GM18909 (cell line): ENCODE measurements around the gene CCDC171.

Source experiments
- ATAC-seq: cut with Tn5 transposase; IDR thresholded peaks from one replicate; pipeline ENCODE4 v1.9.1; 2021; ENCODE audit warnings: mild to moderate bottlenecking; ENCODE audit not compliant: unreplicated experiment, poor library complexity

The CCDC171 gene

GRCh38 chr9:15846611-15847010, 293.8 kb downstream of the CCDC171 start:
- ATAC-seq: no peak

GRCh38 chr9:15849871-15850270, 297.0 kb downstream of the CCDC171 start:
- ATAC-seq: no peak

GRCh38 chr9:15851766-15852165, 298.9 kb downstream of the CCDC171 start:
- no peak for ATAC-seq

GRCh38 chr9:15856591-15856990, 303.7 kb downstream of the CCDC171 start:
- no peak for ATAC-seq

- no peak for ATAC-seq
Measured at GRCh38 chr9:15867334-15867733, 314.5 kb downstream of the CCDC171 start.

GRCh38 chr9:15867988-15868387, 315.1 kb downstream of the CCDC171 start:
- ATAC-seq: no peak

- peak; percentile 54 for ATAC-seq
Measured at GRCh38 chr9:15873573-15874177, 320.8 kb downstream of the CCDC171 start.

- ATAC-seq: no peak
Measured at GRCh38 chr9:15882328-15882727, 329.5 kb downstream of the CCDC171 start.

- no peak for ATAC-seq
Measured at GRCh38 chr9:15882883-15883282, 330.0 kb downstream of the CCDC171 start.

GRCh38 chr9:15885464-15885863, 332.6 kb downstream of the CCDC171 start:
- ATAC-seq: no peak

- ATAC-seq: no peak
Measured at GRCh38 chr9:15889555-15889954, 336.7 kb downstream of the CCDC171 start.

- ATAC-seq: no peak
Measured at GRCh38 chr9:15901572-15901971, 348.7 kb downstream of the CCDC171 start.

GRCh38 chr9:15909297-15909696, 356.5 kb downstream of the CCDC171 start:
- ATAC-seq: no peak

- no peak for ATAC-seq
Measured at GRCh38 chr9:15915711-15916110, 362.9 kb downstream of the CCDC171 start.

GRCh38 chr9:15927161-15927560, 374.3 kb downstream of the CCDC171 start:
- no peak for ATAC-seq

GRCh38 chr9:15935661-15936305, 382.9 kb downstream of the CCDC171 start:
- no peak for ATAC-seq

GRCh38 chr9:15936306-15936921, 383.6 kb downstream of the CCDC171 start:
- ATAC-seq: no peak

- ATAC-seq: no peak
Measured at GRCh38 chr9:15942831-15943424, 390.1 kb downstream of the CCDC171 start.

- ATAC-seq: no peak
Measured at GRCh38 chr9:15944341-15944740, 391.5 kb downstream of the CCDC171 start.

GRCh38 chr9:15959663-15960062, 406.8 kb downstream of the CCDC171 start:
- no peak for ATAC-seq

GRCh38 chr9:15961217-15961616, 408.4 kb downstream of the CCDC171 start:
- ATAC-seq: no peak
